Right lobe of liver (tissue), 4 donors: ENCODE data around the gene A2M.

ENCODE experiments used
- CTCF ChIP-seq, 4 donors: fragments of 200-600 bp in 3 of 4; fragments of 450-650 bp in 1 of 4; IDR thresholded peaks; one replicate each; pipeline versions ENCODE4 v1.5.1 to v1.8.0; 2016 to 2022; ENCODE audit warnings: antibody characterized with exemption in 4 of 4, mild to moderate bottlenecking in 2 of 4
- POLR2A ChIP-seq: fragments of 450-650 bp; IDR thresholded peaks from one replicate; pipeline ENCODE4 v1.6.1; 2017; ENCODE audit warnings: antibody characterized with exemption, mild to moderate bottlenecking
- donor health status: DM: no; HTN: no; CAD: no.
- donor health status: DM: no; HTN: no; CAD: no.
- donor health status: DM: no; HTN: yes; CAD: no.

GRCh38 chr12:9104767-9105423, 10.8 kb downstream of the A2M start:
- no peak for TF ChIP-seq CTCF (IDR thresholded peaks at IDR 0.05)
- peak; percentile 30 for TF ChIP-seq POLR2A
